ENCODE data around the gene MYOCD. TPM values are rescaled to one million over a fixed set of nuclear protein-coding genes. Genes with fewer than 3 reads are reported as not detected.

MYOCD gene
- total and polyA plus RNA-seq, 8 donors: 3.3 to 14.9 (median 10.8) TPM

GRCh38 chr17:12619459-12620199, 46.1 kb upstream of the MYOCD start:
- Histone ChIP-seq H3K27ac (no peak overlapping the region), H3K36me3 (no peaks in the 10 kb centered on the region), H3K4me1 (no peaks in the 10 kb centered on the region), H3K9me3 (no peaks in the 10 kb centered on the region), H3K27me3 (peaks cover 0 to 4% of the 10 kb centered on the region in 2 donors), H3K4me3 (no peak overlapping the region)
- intact Hi-C loops (cut with DNase I): no loop called here
- no peak for ATAC-seq
- no peak for TF ChIP-seq CTCF (IDR thresholded peaks at IDR 0.05)
- DNase-seq: no peak

GRCh38 chr17:12620200-12620720, 45.4 kb upstream of the MYOCD start:
- no peak for DNase-seq
- intact Hi-C loops (cut with DNase I): no loop called here
- H3K9me3 ChIP-seq: no peaks in the 10 kb centered on the region
- H3K36me3 ChIP-seq: no peaks in the 10 kb centered on the region
- H3K4me3 ChIP-seq: no peak overlapping the region
- TF ChIP-seq CTCF (IDR thresholded peaks at IDR 0.05): no peak
- H3K27ac ChIP-seq: no peak overlapping the region
- no peaks in the 10 kb centered on the region for H3K4me1 ChIP-seq
- H3K27me3 ChIP-seq: peaks cover 0 to 4% of the 10 kb centered on the region in 2 donors
- no peak for ATAC-seq

GRCh38 chr17:12622726-12623125, 43.0 kb upstream of the MYOCD start:
- intact Hi-C loops (cut with DNase I): no loop called here
- ATAC-seq: no peak
- no peak overlapping the region for H3K4me3 ChIP-seq

GRCh38 chr17:12623220-12623848, 42.4 kb upstream of the MYOCD start:
- no peaks in the 10 kb centered on the region for H3K9me3 ChIP-seq
- peaks cover 0 to 4% of the 10 kb centered on the region in 2 donors for H3K27me3 ChIP-seq
- no peak overlapping the region for H3K27ac ChIP-seq
- ATAC-seq: no peak
- no peak overlapping the region for H3K4me3 ChIP-seq
- H3K4me1 ChIP-seq: no peaks in the 10 kb centered on the region
- no peak for TF ChIP-seq CTCF (IDR thresholded peaks at IDR 0.05)
- no peaks in the 10 kb centered on the region for H3K36me3 ChIP-seq
- intact Hi-C loops (cut with DNase I): no loop called here
- DNase-seq: no peak

More at GRCh38 chr17:12622726-12623125, 43.0 kb upstream of the MYOCD start:
- no peak overlapping the region for H3K27ac ChIP-seq
- H3K4me1 ChIP-seq: no peaks in the 10 kb centered on the region
- no peaks in the 10 kb centered on the region for H3K36me3 ChIP-seq
- TF ChIP-seq CTCF (IDR thresholded peaks at IDR 0.05): no peak
- no peaks in the 10 kb centered on the region for H3K9me3 ChIP-seq
- DNase-seq: no peak
- peaks cover 0 to 4% of the 10 kb centered on the region in 2 donors for H3K27me3 ChIP-seq

- DNase-seq (no peak), ATAC-seq (no peak)
- Histone ChIP-seq H3K36me3 (no peaks in the 10 kb centered on the region), H3K27ac (no peak overlapping the region), H3K27me3 (peaks cover 0 to 4% of the 10 kb centered on the region in 2 donors), H3K4me3 (no peak overlapping the region), H3K4me1 (no peaks in the 10 kb centered on the region), H3K9me3 (no peaks in the 10 kb centered on the region)
- TF ChIP-seq CTCF (IDR thresholded peaks at IDR 0.05): no peak
- intact Hi-C loops (cut with DNase I): no loop called here
These were observed 41.5 kb upstream of the MYOCD start for GRCh38 chr17:12624211-12624610.
